D721Med (cell line): ENCODE data around the gene NOD1.
"Not testable (repeated sequence)": the region's sequence is repeated elsewhere in the genome, so short reads cannot be mapped to it uniquely, and the experiment has no call there.

Source experiments
- DNase-seq: peaks from one replicate; pipeline ENCODE4 v3.0.0; 2011; ENCODE audit warnings: low spot score; ENCODE audit not compliant: insufficient read length
- FAIRE-seq: peaks from 2 replicates; lab custom pipeline; 2011; peaks lifted over from hg19 to GRCh38; lab: Jason Lieb, UNC
- CTCF ChIP-seq: IDR thresholded peaks from 2 replicates; pipeline ENCODE4 v1.5.1; 2012; ENCODE audit warnings: mild to moderate bottlenecking, control low read depth; ENCODE audit not compliant: insufficient read depth; ENCODE audit errors: missing control alignments

Gene NOD1, protein sequence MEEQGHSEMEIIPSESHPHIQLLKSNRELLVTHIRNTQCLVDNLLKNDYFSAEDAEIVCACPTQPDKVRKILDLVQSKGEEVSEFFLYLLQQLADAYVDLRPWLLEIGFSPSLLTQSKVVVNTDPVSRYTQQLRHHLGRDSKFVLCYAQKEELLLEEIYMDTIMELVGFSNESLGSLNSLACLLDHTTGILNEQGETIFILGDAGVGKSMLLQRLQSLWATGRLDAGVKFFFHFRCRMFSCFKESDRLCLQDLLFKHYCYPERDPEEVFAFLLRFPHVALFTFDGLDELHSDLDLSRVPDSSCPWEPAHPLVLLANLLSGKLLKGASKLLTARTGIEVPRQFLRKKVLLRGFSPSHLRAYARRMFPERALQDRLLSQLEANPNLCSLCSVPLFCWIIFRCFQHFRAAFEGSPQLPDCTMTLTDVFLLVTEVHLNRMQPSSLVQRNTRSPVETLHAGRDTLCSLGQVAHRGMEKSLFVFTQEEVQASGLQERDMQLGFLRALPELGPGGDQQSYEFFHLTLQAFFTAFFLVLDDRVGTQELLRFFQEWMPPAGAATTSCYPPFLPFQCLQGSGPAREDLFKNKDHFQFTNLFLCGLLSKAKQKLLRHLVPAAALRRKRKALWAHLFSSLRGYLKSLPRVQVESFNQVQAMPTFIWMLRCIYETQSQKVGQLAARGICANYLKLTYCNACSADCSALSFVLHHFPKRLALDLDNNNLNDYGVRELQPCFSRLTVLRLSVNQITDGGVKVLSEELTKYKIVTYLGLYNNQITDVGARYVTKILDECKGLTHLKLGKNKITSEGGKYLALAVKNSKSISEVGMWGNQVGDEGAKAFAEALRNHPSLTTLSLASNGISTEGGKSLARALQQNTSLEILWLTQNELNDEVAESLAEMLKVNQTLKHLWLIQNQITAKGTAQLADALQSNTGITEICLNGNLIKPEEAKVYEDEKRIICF

DNA sequence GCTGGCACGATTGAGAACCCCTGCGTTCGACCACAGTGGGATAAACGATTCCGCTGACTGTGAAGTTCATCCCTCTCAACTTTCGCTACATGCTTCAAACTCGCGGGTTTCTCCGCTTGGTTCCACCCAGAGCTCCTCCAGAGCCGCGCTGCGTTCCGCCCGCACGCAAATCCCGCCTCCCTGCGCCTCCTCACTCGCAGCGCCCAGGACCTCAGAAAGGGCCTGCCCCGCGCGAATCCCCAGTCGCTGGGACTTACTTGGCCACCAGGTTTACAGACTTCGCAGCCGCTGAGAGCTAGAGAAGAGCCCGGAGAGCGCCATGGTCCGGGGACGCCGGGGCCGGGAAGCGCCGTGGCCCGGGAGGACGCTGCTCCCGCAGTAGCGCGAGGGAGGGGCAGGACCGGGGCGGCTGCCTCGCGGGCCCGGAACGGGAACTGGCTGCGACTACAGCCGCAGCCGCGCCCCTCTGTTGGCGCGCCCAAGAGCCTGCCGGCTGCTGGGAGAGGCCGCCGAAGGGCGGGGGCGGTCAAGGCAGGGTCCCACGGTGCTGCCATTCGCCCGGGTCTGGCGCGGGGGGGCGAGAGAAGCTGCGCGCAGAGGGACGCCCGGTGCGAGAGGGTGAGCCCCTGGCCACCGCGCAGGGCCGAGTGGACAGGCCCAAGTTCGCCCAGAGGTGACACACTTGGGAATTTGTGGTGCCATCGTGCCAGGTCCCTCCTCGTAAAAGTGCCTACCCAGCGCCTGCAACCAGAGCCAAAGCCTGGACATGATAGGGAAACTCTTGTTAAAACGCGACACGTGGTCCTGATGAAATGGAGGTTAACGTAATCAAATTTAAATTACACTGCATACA is at the start of gene NOD1:
Gene NOD1, minus strand, starts transcription at position 436 of the 853 bp plus-strand sequence. CDS start 21,863 bp downstream, outside the sequence.
- no peak for FAIRE-seq
- no peak for TF ChIP-seq CTCF
- peak; percentile 26 for DNase-seq

DNA sequence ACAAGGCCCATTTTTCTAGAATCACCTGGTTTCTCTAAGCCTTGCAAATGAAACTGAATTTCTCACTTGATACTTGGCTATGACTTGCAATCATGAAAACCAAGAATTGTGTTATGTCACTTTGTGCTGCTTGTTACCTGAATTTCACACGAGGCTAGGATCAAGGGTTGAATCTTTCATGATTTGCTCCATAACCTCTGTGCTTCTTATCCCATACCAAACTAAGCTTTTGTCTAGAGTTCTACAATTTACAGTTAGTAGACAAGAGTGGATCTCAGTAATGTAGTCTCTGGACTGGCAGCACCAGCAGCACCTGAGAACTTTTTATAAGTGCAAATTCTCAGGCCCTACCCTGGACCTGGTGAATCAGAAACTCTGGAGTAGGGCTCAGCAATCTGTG is 48.7 kb upstream of the NOD1 start:
- FAIRE-seq, DNase-seq: not testable (repeated sequence)

DNA sequence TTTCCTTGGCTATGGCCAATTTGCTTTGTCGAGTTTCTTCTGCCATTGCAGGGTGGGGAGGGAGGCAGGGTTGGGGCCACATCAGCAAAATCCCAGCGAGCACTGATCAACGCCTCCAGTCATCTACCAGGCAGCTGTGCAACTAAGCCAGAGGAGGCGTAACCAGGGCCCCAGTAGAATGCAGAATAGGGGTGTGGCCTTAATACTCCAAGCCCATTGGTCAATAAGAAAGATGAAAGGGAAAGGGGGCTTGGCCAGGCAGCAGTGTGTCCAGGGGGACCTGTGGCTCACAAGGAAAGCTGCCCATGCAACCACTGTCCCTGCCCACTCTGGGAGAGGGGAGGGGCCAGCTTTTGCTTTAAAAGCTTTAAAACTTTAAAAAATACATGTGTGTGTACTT is 47.6 kb upstream of the NOD1 start:
- FAIRE-seq (no peak), DNase-seq (no peak)
- no peak for TF ChIP-seq CTCF

DNA sequence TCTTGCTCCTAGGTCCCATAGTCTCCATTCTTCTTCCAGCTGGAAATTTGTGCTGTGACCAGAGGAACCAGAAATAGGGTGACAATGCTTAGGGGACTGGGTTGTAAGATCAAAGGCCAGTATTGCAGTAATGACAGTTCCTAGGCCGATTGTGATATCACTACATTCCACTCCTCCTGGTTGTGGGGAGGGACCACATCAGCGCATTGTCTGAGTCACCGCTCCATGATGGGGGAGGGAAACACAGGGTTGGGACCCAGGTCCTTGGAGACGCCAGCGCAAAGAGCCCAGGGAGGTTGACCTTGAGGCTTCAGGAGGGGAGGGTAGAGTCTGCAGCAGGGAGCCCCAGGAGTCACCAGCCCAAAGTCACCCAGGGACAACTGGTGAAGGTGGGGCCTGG is 46.8 kb upstream of the NOD1 start:
- TF ChIP-seq CTCF = no peak
- FAIRE-seq (no peak), DNase-seq (no peak)

- FAIRE-seq = no peak
These were observed 46.0 kb upstream of the NOD1 start for GRCh38 chr7:30524545-30524944.

DNA sequence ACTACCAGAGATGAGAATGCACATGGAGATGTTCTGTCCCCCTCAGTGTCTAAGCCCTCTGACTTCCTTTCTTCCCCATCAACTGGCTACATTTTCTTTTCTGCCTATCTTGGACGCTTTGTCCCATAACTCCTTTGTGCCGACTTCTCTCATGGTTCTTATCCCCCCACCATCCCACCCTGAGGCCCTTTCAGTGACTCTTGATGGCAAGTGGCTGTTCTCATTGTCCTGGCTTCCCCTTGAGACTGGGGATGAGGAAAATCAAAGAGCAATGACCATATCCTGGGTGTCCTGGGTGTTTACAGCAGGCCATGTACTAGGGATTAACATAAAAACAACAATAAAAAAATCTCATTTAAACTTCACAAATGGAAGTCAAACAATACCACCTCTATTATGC is 44.9 kb upstream of the NOD1 start:
- DNase-seq = no peak
- no peak for TF ChIP-seq CTCF
- no peak for FAIRE-seq

More at GRCh38 chr7:30524545-30524944, 46.0 kb upstream of the NOD1 start:
- no peak for TF ChIP-seq CTCF
- DNase-seq = no peak

DNA sequence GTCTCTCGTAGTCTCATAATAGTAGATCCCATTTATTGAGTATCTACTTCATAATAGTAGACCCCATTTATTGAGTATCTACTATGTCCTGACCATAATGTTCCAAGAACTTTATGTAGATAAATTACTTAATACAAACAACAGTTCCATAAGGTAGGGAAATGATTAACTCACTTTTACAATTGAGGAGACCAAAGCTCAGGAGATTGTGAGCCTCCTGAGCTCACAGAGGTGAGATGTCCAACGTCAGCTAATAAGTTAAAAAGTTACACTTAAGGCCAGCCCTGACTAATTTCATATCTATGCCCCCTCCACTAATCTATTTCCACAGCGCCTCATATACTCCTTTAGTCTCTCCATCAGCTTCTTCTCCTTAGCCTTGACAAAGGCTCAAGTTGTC is 43.6 kb upstream of the NOD1 start:
- FAIRE-seq = no peak
- DNase-seq = no peak
- TF ChIP-seq CTCF = no peak
